SK-N-MC (cell line): Measurements from ENCODE around the gene ZNF618.

Experiments
- EZH2 ChIP-seq: fragments of 200-600 bp; sonication (generic); IDR thresholded peaks from one replicate; pipeline ENCODE4 v1.6.1; 2017; ENCODE audit warnings: antibody characterized with exemption
- FOXP2 ChIP-seq: optimal IDR thresholded peaks from 2 replicates; pipeline ENCODE3; 2011; ENCODE audit warnings: mild to moderate bottlenecking, moderate library complexity; ENCODE audit not compliant: insufficient read depth; ENCODE audit errors: extremely low read length, control extremely low read depth
- POLR2AphosphoS5 ChIP-seq: IDR thresholded peaks from 2 replicates; pipeline ENCODE4 v1.6.1; 2012; ENCODE audit warnings: mild to moderate bottlenecking, low read depth, low read length, borderline replicate concordance

DNA sequence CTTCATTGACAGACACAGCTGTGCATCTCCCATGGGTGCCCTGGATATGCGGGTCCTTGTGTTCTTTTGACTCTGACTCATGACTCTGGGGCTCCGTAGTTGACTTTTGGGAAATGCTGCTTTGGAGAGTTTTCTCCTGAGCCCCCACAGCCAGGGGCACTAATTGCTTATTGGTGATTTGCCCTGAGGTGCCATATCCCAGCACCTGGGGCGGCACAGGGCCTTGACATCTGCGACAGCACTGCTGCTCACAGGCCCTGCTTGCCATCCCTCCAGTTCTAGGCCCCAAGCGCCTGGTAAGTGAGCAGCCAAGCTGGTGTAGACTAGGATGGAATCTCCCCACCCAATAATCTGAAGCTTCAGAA, 126.9 kb downstream of the ZNF618 start:
- TF ChIP-seq POLR2AphosphoS5 (no peak), EZH2 (no peak), FOXP2 (no peak)
